A549 (cell line): ENCODE data around the gene WNT9A.
"Not testable (repeated sequence)": the region's sequence is repeated elsewhere in the genome, so short reads cannot be mapped to it uniquely, and the experiment has no call there.

ENCODE experiments used
- CTCF ChIP-seq: fragments of >200 bp; sonication (Bioruptor Twin); formaldehyde crosslinking; IDR thresholded peaks from 3 replicates; pipeline ENCODE4 v1.5.1; 2016
- E2F6 ChIP-seq: IDR thresholded peaks from 2 replicates; pipeline ENCODE4 v1.6.1; 2012; ENCODE audit warnings: low read depth, borderline replicate concordance
- EHMT2 ChIP-seq: fragments of 200-600 bp; sonication (generic); IDR thresholded peaks from 2 replicates; pipeline ENCODE4 v1.6.1; 2016; ENCODE audit warnings: antibody characterized with exemption, low read depth, mild to moderate bottlenecking, moderate library complexity
- ESRRA ChIP-seq: fragments of 150-350 bp; IDR thresholded peaks from 2 replicates; pipeline ENCODE4 v1.6.1; 2014; ENCODE audit warnings: mild to moderate bottlenecking, low read length, borderline replicate concordance
- FOSL2 ChIP-seq, 2 experiments: fragments of 450-650 bp in 1 of 2; fragments of >200 bp in 1 of 2; sonication (Bioruptor Twin) in 1 of 2; formaldehyde crosslinking; IDR thresholded peaks; 2 replicates each; pipeline versions ENCODE4 v1.5.0 to v1.6.1; 2016 to 2020; ENCODE audit warnings: mild to moderate bottlenecking in 1 of 2, moderate library complexity in 1 of 2
- JUN ChIP-seq, 2 experiments: fragments of >200 bp; sonication (Bioruptor Twin); formaldehyde crosslinking; IDR thresholded peaks; 2 replicates in 1 of 2; 3 replicates in 1 of 2; pipeline ENCODE4 v1.6.1; 2016 to 2017
- PHF8 ChIP-seq: fragments of 200-600 bp; sonication (generic); IDR thresholded peaks from 2 replicates; pipeline ENCODE4 v1.6.1; 2016; ENCODE audit warnings: low read depth, mild to moderate bottlenecking, antibody characterized with exemption, moderate library complexity, borderline replicate concordance
- RNF2 ChIP-seq: fragments of 200-600 bp; sonication (generic); IDR thresholded peaks from 2 replicates; pipeline ENCODE4 v1.6.1; 2016; ENCODE audit warnings: low read depth, mild to moderate bottlenecking, antibody characterized with exemption, moderate library complexity, borderline replicate concordance
- SMC3 ChIP-seq: fragments of >200 bp; sonication (Bioruptor Twin); formaldehyde crosslinking; IDR thresholded peaks from 3 replicates; pipeline ENCODE4 v1.6.1; 2018; ENCODE audit warnings: inconsistent platforms

GRCh38 chr1:227877810-227878209 is 69.9 kb downstream of the WNT9A start:
- not testable (repeated sequence) for TF ChIP-seq E2F6; EHMT2; CTCF; JUN (IDR thresholded peaks at IDR 0.05); ESRRA; PHF8; RNF2; SMC3; FOSL2 (IDR thresholded peaks at IDR 0.05); FOSL2 (CRISPR knock-in tag; IDR thresholded peaks at IDR 0.05)
